Spleen (tissue), 11 donors: ENCODE measurements around the gene SUPT20HL2. TPM values are rescaled to one million over a fixed set of nuclear protein-coding genes. Genes with fewer than 3 reads are reported as not detected.

Experiments
- DNase-seq: peaks from one replicate; pipeline ENCODE4 v3.0.0-alpha.2; 2020
- H3K27ac ChIP-seq, 8 donors: fragments of 200-600 bp; sonication (generic) in 7 of 8; 1 replicate in 4 of 8; 2 replicates in 4 of 8; pipeline versions ENCODE4 v1.5.0 to v1.8.0; 2016 to 2021; ENCODE audit warnings: inconsistent platforms in 4 of 8, mild to moderate bottlenecking in 4 of 8, moderate library complexity in 1 of 8
- H3K27me3 ChIP-seq, 7 donors: fragments of 200-600 bp; sonication (generic) in 6 of 7; replicated peaks in 1 of 7; 1 replicate in 4 of 7; 2 replicates in 3 of 7; pipeline versions ENCODE4 v1.5.0 to v1.8.0; 2016 to 2021; ENCODE audit warnings: inconsistent platforms in 3 of 7, mild to moderate bottlenecking in 1 of 7
- H3K36me3 ChIP-seq, 6 donors: fragments of 200-600 bp; sonication (generic) in 5 of 6; 1 replicate in 4 of 6; 2 replicates in 2 of 6; pipeline versions ENCODE4 v1.5.0 to v1.8.0; 2016 to 2021; ENCODE audit warnings: inconsistent platforms in 2 of 6
- H3K4me1 ChIP-seq, 6 donors: fragments of 200-600 bp; sonication (generic) in 5 of 6; 1 replicate in 3 of 6; 2 replicates in 3 of 6; pipeline versions ENCODE4 v1.5.0 to v1.8.0; 2016 to 2021; ENCODE audit warnings: inconsistent platforms in 3 of 6
- H3K4me3 ChIP-seq, 8 donors: fragments of 200-600 bp; sonication (generic) in 7 of 8; 1 replicate in 4 of 8; 2 replicates in 4 of 8; pipeline versions ENCODE4 v1.5.0 to v1.8.0; 2016 to 2021; ENCODE audit warnings: inconsistent platforms in 4 of 8, mild to moderate bottlenecking in 4 of 8, moderate library complexity in 2 of 8
- H3K9me3 ChIP-seq, 8 donors: fragments of 200-600 bp; sonication (generic) in 7 of 8; 1 replicate in 4 of 8; 2 replicates in 4 of 8; pipeline versions ENCODE4 v1.5.0 to v1.8.0; 2016 to 2021; ENCODE audit warnings: inconsistent platforms in 4 of 8
- CTCF ChIP-seq, 11 experiments: fragments of 200-600 bp in 7 of 11; fragments of 450-650 bp in 4 of 11; sonication (generic) in 4 of 11; IDR thresholded peaks in 8 of 11; conservative IDR thresholded peaks in 3 of 11; 1 replicate in 7 of 11; 2 replicates in 4 of 11; pipeline versions ENCODE4 v1.4.0 to v1.8.0; 2016 to 2021; ENCODE audit warnings: antibody characterized with exemption in 11 of 11, inconsistent platforms in 4 of 11, mild to moderate bottlenecking in 1 of 11
- POLR2A ChIP-seq, 3 donors: fragments of 450-650 bp; IDR thresholded peaks; one replicate each; pipeline ENCODE4 v1.5.1; 2017; ENCODE audit warnings: antibody characterized with exemption in 3 of 3, mild to moderate bottlenecking in 1 of 3
- POLR2AphosphoS5 ChIP-seq, 3 donors: sonication (generic); formaldehyde crosslinking; IDR thresholded peaks; one replicate each; pipeline ENCODE4 v1.5.1; 2017; ENCODE audit warnings: antibody characterized with exemption in 3 of 3
- WGBS, 5 donors: extraction: QIAGEN DNeasy Blood & Tissue Kit in 3 of 5; methylation state at CpG; one replicate each; pipeline versions ENCODE4 v1.1.5 to v1.1.7; 2013 to 2018; 5-methylcytosine and 5-hydroxymethylcytosine counted together
- intact Hi-C: fragments of 100-400 bp; cut with DNase I; formaldehyde crosslinking; loops from one replicate; pipeline ENCODE4 v1.15.0; 2023; ENCODE audit warnings: low total_unique reads
- polyA plus RNA-seq, 3 donors: library from polyadenylated mRNA; stranded (reverse); fragments of 200-250 nt; gene quantifications; one replicate each; pipeline ENCODE4 v1.2.1, GENCODE V29; 2013
- total RNA-seq, 7 donors: library from RNA; depleted of rRNA in 3 of 7; stranded (reverse); fragments of >200 nt in 3 of 7; fragmentation: NEBNext Ultra II Directional in 4 of 7; extraction: Animal tissue kit (Norgen Biotek cat#: 25700) in 4 of 7; gene quantifications; one replicate each; pipeline versions ENCODE4 v1.1.0 to v1.2.1, GENCODE V29; 2016 to 2021
- donor health status: healthy with polysubstance abuse.
- donor health status: DM: no; HTN: no; CAD: no; lungs with moderate emphysema.
- donor health status: DM: no; HTN: no; CAD: no.
- donor health status: Bipolar disorder and iron deficiency.
- donor health status: healthy.
- donor health status: DM: no; HTN: no; CAD: no.
- donor health status: DM: yes; HTN: yes; CAD: no.

Gene SUPT20HL2
- total and polyA plus RNA-seq, 10 donors: not detected

- Histone ChIP-seq H3K4me3 (no peak overlapping the region), H3K9me3 (peaks cover 0 to 13% (median 0%) of the 10 kb centered on the region in 8 donors), H3K36me3 (no peaks in the 10 kb centered on the region), H3K27me3 (peaks cover 0 to 17% (median 0%) of the 10 kb centered on the region in 7 donors), H3K4me1 (no peaks in the 10 kb centered on the region), H3K27ac (no peak overlapping the region)
- TF ChIP-seq POLR2A (IDR thresholded peaks at IDR 0.05) (no peak), CTCF (IDR thresholded peaks at IDR 0.05 in 8 of 11, conservative IDR thresholded peaks at IDR 0.05 in 3 of 11) (no peak), POLR2AphosphoS5 (IDR thresholded peaks at IDR 0.05) (no peak)
- DNase-seq: no peak
- intact Hi-C loops: no loop called here
Measured at GRCh38 chrX:24271262-24271661, 42.6 kb downstream of the SUPT20HL2 start.

GRCh38 chrX:24268786-24269185 lies 45.1 kb downstream of the SUPT20HL2 start:
- intact Hi-C loops: no loop called here
- H3K27me3 ChIP-seq: peaks cover 0 to 13% (median 0%) of the 10 kb centered on the region in 7 donors
- TF ChIP-seq POLR2AphosphoS5 (IDR thresholded peaks at IDR 0.05): no peak
- no peak for TF ChIP-seq POLR2A (IDR thresholded peaks at IDR 0.05)
- TF ChIP-seq CTCF (IDR thresholded peaks at IDR 0.05 in 8 of 11, conservative IDR thresholded peaks at IDR 0.05 in 3 of 11): no peak
- H3K36me3 ChIP-seq: no peaks in the 10 kb centered on the region
- DNase-seq: no peak
- no peak overlapping the region for H3K4me3 ChIP-seq
- no peak overlapping the region for H3K27ac ChIP-seq
- H3K9me3 ChIP-seq: peaks cover 0 to 13% (median 0%) of the 10 kb centered on the region in 8 donors
- WGBS, 5 donors: 87 to 95% (median 92%) methylated on average over 5 of the region's 5 CpGs
- H3K4me1 ChIP-seq: no peaks in the 10 kb centered on the region

GRCh38 chrX:24266996-24267395 lies 46.9 kb downstream of the SUPT20HL2 start:
- WGBS, 5 donors: 66 to 91% (median 80%) methylated on average over 4 of the region's 4 CpGs
- Histone ChIP-seq H3K4me1 (no peaks in the 10 kb centered on the region), H3K27ac (no peak overlapping the region), H3K9me3 (peaks cover 0 to 13% (median 0%) of the 10 kb centered on the region in 8 donors), H3K36me3 (no peaks in the 10 kb centered on the region), H3K27me3 (peaks cover 0 to 9% (median 0%) of the 10 kb centered on the region in 7 donors), H3K4me3 (no peak overlapping the region)
- DNase-seq: no peak
- intact Hi-C loops: no loop called here
- TF ChIP-seq POLR2AphosphoS5 (IDR thresholded peaks at IDR 0.05) (no peak), POLR2A (IDR thresholded peaks at IDR 0.05) (no peak), CTCF (IDR thresholded peaks at IDR 0.05 in 8 of 11, conservative IDR thresholded peaks at IDR 0.05 in 3 of 11) (no peak)

- no peak for TF ChIP-seq CTCF (IDR thresholded peaks at IDR 0.05 in 8 of 11, conservative IDR thresholded peaks at IDR 0.05 in 3 of 11)
- TF ChIP-seq POLR2A (IDR thresholded peaks at IDR 0.05): no peak
- TF ChIP-seq POLR2AphosphoS5 (IDR thresholded peaks at IDR 0.05): no peak
- no peak for DNase-seq
- no peak overlapping the region for H3K27ac ChIP-seq
- H3K9me3 ChIP-seq: no peaks in the 10 kb centered on the region
- no peak overlapping the region for H3K4me3 ChIP-seq
- intact Hi-C loops: no loop called here
- H3K27me3 ChIP-seq: peaks cover 0 to 15% (median 0%) of the 10 kb centered on the region in 7 donors
- no peaks in the 10 kb centered on the region for H3K36me3 ChIP-seq
- peaks cover 0 to 10% (median 3%) of the 10 kb centered on the region in 6 donors for H3K4me1 ChIP-seq
- WGBS, 5 donors: 67 to 77% (median 74%) methylated on average over 6 of the region's 6 CpGs
Measured at GRCh38 chrX:24264383-24264782, 49.5 kb downstream of the SUPT20HL2 start.
